GM21526 (cell line): Measurements from ENCODE around the gene RHOBTB1.
A peak's percentile ranks its signal among the peaks of the same experiment; 100 is the strongest.

Experiments
- ATAC-seq: cut with Tn5 transposase; IDR thresholded peaks from one replicate; pipeline ENCODE4 v1.9.1; 2021; ENCODE audit warnings: moderate library complexity; ENCODE audit not compliant: unreplicated experiment, low FRiP score

Gene RHOBTB1

DNA sequence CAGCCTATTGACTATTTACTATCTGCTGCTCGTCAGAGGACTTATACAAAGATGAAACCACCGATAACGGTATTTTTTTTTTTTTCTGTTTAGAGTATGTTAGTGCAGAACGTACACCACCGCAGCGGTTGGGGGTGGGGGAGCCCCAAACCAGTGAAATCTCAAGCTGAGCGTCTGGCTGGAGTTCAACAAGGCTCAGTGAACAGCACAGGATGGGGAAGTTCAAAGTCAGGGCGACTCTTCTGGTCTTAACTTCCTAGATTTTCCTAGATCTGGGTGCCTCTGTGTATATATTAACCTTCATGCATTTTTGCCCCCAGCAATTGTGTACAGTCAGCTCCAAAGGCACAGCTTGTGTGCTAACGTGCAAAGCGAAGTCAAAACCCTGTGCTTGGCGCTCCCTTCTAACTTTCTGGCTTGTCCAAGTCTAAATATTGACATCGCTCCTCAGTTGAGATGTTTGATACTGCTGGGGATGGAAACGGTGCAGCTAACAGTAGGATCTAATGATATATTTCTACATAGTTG lies 1.1 kb downstream of the RHOBTB1 start:
- no peak for ATAC-seq

- no peak for ATAC-seq
Measured at GRCh38 chr10:60942134-60942787, 1.7 kb downstream of the RHOBTB1 start.

DNA sequence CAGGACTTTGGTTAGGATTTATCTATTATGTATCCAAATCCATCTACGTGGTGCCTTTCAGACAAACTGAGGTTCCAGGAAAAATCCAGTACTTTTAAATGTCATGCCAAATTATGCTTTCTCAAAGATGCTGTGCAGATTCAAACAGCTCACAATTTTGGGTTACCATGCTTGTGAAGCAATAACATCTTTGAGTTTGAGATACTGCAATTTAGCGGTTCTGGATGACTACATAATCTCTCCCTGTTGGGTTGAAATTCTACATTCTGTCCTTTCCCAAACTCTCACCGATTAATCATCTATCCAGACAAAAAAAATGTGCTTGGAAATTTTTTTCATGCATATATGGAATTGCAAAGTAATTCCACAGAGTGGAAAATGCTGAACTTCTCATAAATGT lies 3.5 kb downstream of the RHOBTB1 start:
- ATAC-seq, result no peak

- no peak for ATAC-seq
Measured at GRCh38 chr10:60937784-60938654, 6.0 kb downstream of the RHOBTB1 start.

- no peak for ATAC-seq
Measured at GRCh38 chr10:60937022-60937421, 7.0 kb downstream of the RHOBTB1 start.

DNA sequence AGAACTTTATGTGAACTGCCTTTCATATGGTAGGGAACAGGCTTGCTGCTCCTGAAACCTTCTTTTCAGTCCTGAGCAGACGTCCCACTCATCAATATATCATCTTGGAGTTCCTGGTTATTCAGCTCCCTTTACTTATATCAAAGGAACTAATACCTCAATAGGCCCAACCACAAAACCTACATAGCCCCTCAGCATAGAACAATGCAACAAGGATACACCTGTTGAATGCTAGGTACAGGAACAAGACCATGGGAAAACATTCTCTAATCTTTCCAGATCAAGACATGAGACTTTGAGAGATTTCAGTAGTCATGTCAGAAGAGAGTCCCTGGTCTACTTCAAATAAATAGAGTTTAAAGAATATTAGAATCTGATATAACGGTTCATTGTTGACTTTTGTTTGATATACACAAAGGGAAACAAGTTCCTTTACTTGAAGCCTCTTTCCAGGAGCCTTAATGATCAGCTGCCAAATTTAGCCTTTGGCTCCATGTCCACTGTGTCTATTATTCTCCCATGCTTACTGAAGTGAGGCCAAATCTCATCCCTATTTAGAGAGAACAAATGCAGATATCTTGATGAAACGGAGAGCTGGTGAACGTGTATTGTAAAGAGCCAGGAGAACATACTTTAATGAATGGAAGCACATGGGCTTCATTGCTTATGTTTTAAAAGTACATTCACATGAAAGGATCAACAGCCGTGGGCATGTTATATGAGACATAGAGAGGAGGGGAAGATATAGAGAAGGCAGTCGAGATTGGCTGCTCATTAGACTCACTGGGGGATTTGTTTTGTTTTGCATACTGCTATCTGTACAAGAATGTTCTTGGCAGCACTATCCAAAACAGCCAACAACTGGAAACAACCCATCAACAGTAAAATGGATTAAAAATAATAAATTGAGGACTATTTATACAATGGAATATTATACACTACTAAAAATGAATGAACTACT lies 9.5 kb downstream of the RHOBTB1 start:
- ATAC-seq, result no peak

- ATAC-seq, result no peak
Measured at GRCh38 chr10:60932756-60933155, 11.2 kb downstream of the RHOBTB1 start.

DNA sequence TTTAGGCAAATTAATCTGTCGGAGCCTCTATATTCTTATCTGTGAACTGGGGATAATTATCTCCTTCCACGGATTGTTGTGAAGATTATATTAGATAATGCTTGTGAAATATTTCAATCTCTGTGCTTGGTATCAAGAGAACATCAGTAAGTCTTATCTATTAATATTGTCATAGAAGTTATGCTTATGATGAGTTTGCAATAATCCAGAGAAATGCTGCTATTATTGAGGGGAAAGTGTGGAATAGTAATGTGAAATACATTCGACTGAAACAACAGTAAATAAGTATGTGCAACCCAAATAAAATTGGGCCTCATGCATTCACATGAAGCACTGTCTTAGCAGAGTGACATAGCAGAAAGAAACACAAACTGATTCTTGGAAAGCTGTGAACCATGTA lies 13.7 kb downstream of the RHOBTB1 start:
- ATAC-seq, result no peak

DNA sequence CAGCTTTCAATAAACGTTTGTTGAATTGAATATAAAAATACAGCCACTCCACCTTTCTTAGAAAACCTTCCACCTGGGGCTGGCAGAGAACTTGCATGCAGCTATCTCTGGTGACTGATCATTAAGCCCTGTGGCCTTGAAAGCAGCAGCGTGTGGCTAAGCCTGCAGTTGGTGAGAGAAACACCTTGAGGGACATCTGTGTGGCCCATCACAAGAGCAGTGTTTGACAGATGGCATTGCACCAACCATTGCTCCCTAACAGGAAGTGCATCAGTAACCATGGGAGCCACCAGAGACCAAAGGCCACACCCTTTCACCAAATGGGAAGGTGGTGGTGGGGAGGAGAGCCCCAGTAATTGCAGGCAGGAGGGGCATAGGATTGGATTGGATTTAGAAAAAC lies 22.4 kb downstream of the RHOBTB1 start:
- no peak for ATAC-seq

DNA sequence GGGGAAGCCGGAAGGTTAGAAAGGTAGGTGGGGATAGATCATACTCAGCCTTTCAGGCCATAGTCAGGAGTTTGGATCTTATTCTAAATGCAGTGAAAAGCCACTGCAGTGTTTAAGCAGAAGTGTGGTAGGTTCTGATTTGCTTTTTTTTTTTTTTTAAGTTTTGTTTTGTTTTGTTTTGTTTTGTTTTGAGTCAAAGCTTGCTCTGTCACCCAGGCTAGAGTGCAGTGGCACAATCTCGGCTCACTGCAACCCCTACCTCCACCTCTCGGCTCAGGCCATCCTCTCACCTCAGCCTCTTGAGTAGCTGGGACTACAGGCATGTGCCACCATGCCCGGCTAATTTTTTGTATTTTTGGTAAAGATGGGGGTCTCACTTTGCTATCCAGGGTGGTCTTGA lies 23.5 kb downstream of the RHOBTB1 start:
- ATAC-seq, result no peak

DNA sequence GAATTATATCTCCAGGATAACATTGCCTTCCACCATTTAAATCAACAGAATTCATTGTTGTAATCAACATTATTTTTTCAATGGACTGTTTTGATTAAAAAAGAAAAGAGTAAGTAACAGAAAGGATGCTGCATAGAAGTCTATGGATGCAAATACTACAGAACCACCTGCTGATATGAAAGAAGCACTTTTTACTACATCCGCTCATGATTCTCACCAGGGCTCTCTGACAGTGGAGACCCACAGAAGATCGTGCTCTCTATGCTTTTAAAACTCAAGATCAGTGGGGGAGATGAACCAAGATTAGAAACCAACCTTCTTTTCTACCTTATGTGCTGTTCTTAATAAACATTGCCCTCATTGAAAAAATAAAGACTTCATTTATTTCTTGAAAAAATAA lies 24.4 kb downstream of the RHOBTB1 start:
- no peak for ATAC-seq

- no peak for ATAC-seq
Measured at GRCh38 chr10:60917331-60918280, 26.4 kb downstream of the RHOBTB1 start.

- ATAC-seq, result no peak
Measured at GRCh38 chr10:60916025-60916424, 28.0 kb downstream of the RHOBTB1 start.

- no peak for ATAC-seq
Measured at GRCh38 chr10:60914690-60915141, 29.3 kb downstream of the RHOBTB1 start.

DNA sequence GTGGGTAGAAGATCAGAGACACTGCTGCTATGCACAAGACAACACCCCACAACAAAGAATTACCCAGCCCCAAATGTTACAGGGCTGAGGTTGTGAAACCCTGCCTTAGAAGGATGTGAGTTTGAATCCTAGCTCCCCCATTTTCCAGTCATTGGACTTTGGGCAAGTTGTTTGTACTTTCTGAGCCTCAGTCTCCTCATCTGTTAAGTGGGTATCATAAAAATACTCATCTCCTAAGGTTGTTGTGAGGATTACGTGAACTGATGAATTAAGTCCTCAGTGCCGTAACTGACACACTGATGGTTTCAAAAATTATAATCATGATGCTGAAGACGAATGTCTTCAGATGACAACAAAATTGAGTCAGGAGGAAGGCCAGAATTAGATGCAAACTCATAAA lies 30.3 kb downstream of the RHOBTB1 start:
- no peak for ATAC-seq

DNA sequence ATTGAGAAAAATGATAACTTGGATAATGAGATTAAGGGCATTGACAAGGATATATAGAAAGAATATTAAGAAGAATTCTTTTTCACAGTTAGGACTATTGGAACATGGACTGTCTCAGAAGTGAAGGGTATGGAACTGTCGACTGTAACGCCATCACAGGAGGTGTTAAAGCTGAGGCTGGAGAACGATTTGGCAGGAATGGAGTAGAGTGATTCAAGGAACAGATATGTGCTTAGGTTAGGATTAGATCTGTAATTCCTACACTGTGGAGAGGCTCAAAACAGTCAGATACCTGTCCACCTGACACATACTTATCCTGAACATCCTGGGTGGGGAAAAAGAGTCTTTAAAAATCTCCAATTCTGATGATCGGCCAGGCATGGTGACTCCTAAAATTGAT lies 30.9 kb downstream of the RHOBTB1 start:
- no peak for ATAC-seq

DNA sequence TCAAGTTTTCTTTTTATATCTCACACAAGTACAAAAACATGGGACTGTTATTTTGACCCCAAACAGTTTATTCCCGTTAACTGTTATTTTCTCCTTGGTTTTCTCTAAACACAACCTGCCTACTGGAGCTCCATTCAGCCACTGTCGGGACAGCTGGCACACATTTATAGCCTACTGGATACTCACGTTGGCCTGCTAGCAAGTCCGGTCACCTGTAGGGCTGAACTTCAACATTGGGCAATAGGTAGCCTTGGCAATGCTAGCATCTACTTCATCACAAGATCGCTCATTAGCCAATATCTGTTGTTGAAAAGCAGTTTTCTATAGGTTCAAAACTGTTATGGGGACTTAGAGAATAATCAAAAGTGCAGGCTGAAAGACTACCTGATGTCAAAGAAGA lies 32.3 kb downstream of the RHOBTB1 start:
- no peak for ATAC-seq

DNA sequence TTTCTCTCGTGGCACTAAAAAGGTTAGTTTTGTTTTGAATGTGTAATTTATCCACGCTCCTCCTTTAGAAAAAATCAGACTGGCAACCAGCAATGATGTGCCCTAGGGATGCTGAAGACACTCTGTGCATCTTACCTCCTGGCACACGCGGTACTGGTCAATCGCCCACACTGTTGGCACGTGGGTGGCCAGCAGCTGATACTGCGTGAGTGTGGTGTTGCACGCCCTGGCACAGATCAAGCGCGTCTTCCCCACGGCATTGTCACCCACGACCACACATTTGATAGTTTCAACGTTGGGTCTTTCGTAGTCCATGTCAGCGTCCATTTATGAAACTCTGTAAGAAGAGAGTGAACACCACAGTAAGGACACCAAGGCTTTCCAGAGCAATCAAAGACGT lies 32.8 kb downstream of the RHOBTB1 start:
- no peak for ATAC-seq

DNA sequence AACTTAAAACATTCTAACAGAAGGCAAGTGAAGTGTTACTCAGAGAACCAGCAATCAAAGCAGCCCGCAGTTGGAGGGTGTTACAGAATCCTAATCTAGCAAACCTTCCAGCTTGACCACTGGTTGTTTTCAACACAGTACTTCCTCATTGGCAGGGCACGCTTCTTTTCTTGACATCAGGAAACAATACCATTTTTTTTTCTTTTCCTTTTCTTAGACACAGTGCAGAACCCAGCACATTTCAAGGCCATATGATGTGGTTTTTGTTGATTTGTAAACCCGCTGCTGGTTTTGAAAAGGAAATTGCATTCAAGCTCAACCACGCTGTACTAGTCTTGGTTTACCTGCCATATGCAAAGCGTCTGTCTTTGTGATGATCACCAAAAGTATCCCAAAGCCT lies 33.4 kb downstream of the RHOBTB1 start:
- peak; percentile 50 for ATAC-seq

- no peak for ATAC-seq
Measured at GRCh38 chr10:60908896-60909295, 35.1 kb downstream of the RHOBTB1 start.
